PC-9 (cell line): Measurements from ENCODE around the gene FUCA2. TPM values are rescaled to one million over a fixed set of nuclear protein-coding genes. Genes with fewer than 3 reads are reported as not detected.
A peak's percentile ranks its signal among the peaks of the same experiment; 100 is the strongest.

ENCODE experiments used
- BruUV-seq: library from RNA; stranded (reverse); fragments of 400-500 nt; replicated peaks from 2 replicates; lab custom pipeline; 2021; lab: Mats Ljungman, UMichigan
- CTCF ChIA-PET: fragments of 300-600 bp; sonication (Branson Sonifier 250); formaldehyde crosslinking; loops from one replicate; lab custom pipeline; 2022; ENCODE audit warnings: antibody characterized with exemption; lab: Charles Lee
- POLR2A ChIA-PET: fragments of 300-600 bp; sonication (Branson Sonifier 250); formaldehyde crosslinking; loops from one replicate; lab custom pipeline; 2022; ENCODE audit warnings: antibody characterized with exemption; ENCODE audit not compliant: unreplicated experiment; lab: Charles Lee
- DNase-seq, 2 experiments: peaks; one replicate each; pipeline versions ENCODE4 v3.0.0 to v3.0.0-alpha.2; 2015 to 2022; ENCODE audit warnings: mixed read lengths in 1 of 2
- H2AFZ ChIP-seq: fragments of 200-600 bp; sonication (generic); 2 replicates; pipeline ENCODE4 v1.8.1; 2017; ENCODE audit warnings: antibody characterized with exemption
- H3F3A ChIP-seq: fragments of 200-600 bp; sonication (generic); 2 replicates; pipeline ENCODE4 v1.8.1; 2017; ENCODE audit warnings: antibody characterized with exemption, mild to moderate bottlenecking, low read depth; ENCODE audit not compliant: insufficient read depth
- H3K27ac ChIP-seq: fragments of 200-600 bp; sonication (generic); 2 replicates; pipeline ENCODE4 v1.6.1; 2016; ENCODE audit warnings: mixed run types
- H3K27me3 ChIP-seq: fragments of 200-600 bp; sonication (generic); 2 replicates; pipeline ENCODE4 v1.6.1; 2016; ENCODE audit warnings: low read depth, mixed run types; ENCODE audit not compliant: insufficient read depth
- H3K36me3 ChIP-seq: fragments of 200-600 bp; sonication (generic); 2 replicates; pipeline ENCODE4 v1.6.1; 2016; ENCODE audit warnings: low read depth, mixed run types
- H3K4me1 ChIP-seq: fragments of 200-600 bp; sonication (generic); replicated peaks from 2 replicates; pipeline ENCODE4 v1.6.1; 2016; ENCODE audit warnings: mixed run types; ENCODE audit not compliant: insufficient read depth
- H3K4me2 ChIP-seq: fragments of 200-600 bp; sonication (generic); 2 replicates; pipeline ENCODE4 v1.6.1; 2017; ENCODE audit warnings: mixed run types
- H3K4me3 ChIP-seq: fragments of 200-600 bp; sonication (generic); 2 replicates; pipeline ENCODE4 v1.6.1; 2016; ENCODE audit warnings: mixed run types
- H3K79me2 ChIP-seq: fragments of 200-600 bp; sonication (generic); 2 replicates; pipeline ENCODE4 v1.6.1; 2017; ENCODE audit warnings: low read depth, mixed run types
- H3K9me2 ChIP-seq: fragments of 200-600 bp; sonication (generic); 2 replicates; pipeline ENCODE4 v1.8.1; 2017; ENCODE audit warnings: mild to moderate bottlenecking; ENCODE audit not compliant: insufficient read depth
- H3K9me3 ChIP-seq: fragments of 200-600 bp; sonication (generic); 2 replicates; pipeline ENCODE4 v1.8.1; 2016; ENCODE audit warnings: low read depth; ENCODE audit not compliant: insufficient read depth
- H4K20me1 ChIP-seq: fragments of 200-600 bp; sonication (generic); 2 replicates; pipeline ENCODE4 v1.8.1; 2017; ENCODE audit not compliant: insufficient read depth
- EZH2 ChIP-seq: fragments of 200-600 bp; sonication (generic); IDR thresholded peaks from 2 replicates; pipeline ENCODE4 v1.8.0; 2017; ENCODE audit warnings: antibody characterized with exemption, low read depth
- intact Hi-C: fragments of 100-400 bp; cut with micrococcal nuclease; formaldehyde crosslinking; loops from one replicate; pipeline ENCODE4 v1.10.0; 2022; ENCODE audit not compliant: unreplicated experiment
- total RNA-seq: library from RNA; stranded (reverse); gene quantifications from 2 replicates; pipeline ENCODE4 v1.2.3, GENCODE V29; 2021
- TF ChIP-seq, protein P1 (sequence below): fragments of 200-600 bp; sonication (generic); conservative IDR thresholded peaks from 2 replicates; pipeline ENCODE4 v1.6.1; 2017; ENCODE audit warnings: mixed run types, antibody characterized with exemption, mild to moderate bottlenecking, moderate library complexity

Gene FUCA2
- total RNA-seq, 1 experiment from 2014 or later: 74.8 TPM

DNA sequence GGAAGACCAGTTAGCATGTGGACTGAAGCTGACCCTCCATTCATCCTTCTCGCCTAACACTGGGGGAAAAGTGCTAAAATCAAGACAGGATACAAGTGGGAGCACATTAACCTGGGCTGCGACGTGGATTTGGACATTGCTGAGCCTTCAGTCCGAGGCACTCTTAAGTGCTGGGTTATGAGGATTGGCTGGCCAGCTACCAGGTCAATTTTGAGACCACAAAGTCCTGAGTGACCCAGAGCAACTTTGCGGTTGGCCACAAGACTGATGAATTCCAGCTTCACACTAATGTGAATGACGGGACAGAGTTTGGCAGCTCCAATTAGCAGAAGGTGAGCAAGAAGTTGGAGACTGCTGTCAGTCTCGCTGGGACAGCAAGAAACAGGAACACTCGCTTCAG is 20.7 kb downstream of the FUCA2 start:
- Histone ChIP-seq H3K9me2 (no peaks in the 10 kb centered on the region), H3K79me2 (no peaks in the 10 kb centered on the region), H3K4me3 (no peak overlapping the region), H3K27me3 (no peaks in the 10 kb centered on the region), H3K9me3 (no peaks in the 10 kb centered on the region), H3K36me3 (peaks cover 12% of the 10 kb centered on the region; the same call in 1 of the 2 replicates), H3K4me2 (no peak overlapping the region), H4K20me1 (no peaks in the 10 kb centered on the region), H3K4me1 (no peaks in the 10 kb centered on the region), H3F3A (peaks cover 15% of the 10 kb centered on the region; the same call in 1 of the 2 replicates), H2AFZ (no peak overlapping the region), H3K27ac (no peak overlapping the region)
- no peak for DNase-seq
- ChIA-PET CTCF (no interaction called here), POLR2A (no interaction called here)
- TSS peak; percentile 11 for BruUV-seq
- intact Hi-C loops: no loop called here
- TF ChIP-seq, protein P1, sequence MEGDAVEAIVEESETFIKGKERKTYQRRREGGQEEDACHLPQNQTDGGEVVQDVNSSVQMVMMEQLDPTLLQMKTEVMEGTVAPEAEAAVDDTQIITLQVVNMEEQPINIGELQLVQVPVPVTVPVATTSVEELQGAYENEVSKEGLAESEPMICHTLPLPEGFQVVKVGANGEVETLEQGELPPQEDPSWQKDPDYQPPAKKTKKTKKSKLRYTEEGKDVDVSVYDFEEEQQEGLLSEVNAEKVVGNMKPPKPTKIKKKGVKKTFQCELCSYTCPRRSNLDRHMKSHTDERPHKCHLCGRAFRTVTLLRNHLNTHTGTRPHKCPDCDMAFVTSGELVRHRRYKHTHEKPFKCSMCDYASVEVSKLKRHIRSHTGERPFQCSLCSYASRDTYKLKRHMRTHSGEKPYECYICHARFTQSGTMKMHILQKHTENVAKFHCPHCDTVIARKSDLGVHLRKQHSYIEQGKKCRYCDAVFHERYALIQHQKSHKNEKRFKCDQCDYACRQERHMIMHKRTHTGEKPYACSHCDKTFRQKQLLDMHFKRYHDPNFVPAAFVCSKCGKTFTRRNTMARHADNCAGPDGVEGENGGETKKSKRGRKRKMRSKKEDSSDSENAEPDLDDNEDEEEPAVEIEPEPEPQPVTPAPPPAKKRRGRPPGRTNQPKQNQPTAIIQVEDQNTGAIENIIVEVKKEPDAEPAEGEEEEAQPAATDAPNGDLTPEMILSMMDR: no peak
- no peak for TF ChIP-seq EZH2

DNA sequence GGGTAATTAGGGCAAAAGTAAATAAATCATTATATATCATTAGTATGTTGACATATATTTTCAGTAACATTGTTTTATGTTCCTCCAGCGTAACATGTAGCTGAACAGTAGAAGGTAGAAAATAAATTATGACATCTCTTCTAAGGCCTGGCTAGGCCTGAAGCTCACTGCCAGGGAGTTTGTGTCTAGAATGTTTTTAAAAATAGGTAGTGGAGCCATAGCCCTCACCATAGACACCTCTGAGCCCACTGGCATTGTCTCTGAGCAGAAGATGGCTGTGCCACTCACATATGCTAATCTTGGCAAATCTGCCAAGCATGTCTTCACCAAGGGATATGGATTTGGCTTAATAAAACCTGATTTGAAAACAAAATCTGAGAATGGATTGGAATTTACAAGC is 21.3 kb downstream of the FUCA2 start:
- Histone ChIP-seq H3K27ac (no peak overlapping the region), H3F3A (peaks cover 15% of the 10 kb centered on the region; the same call in 1 of the 2 replicates), H3K36me3 (peaks cover 9% of the 10 kb centered on the region; the same call in 1 of the 2 replicates), H3K9me2 (no peaks in the 10 kb centered on the region), H3K27me3 (no peaks in the 10 kb centered on the region), H3K9me3 (no peaks in the 10 kb centered on the region), H3K4me2 (no peak overlapping the region), H3K4me1 (no peaks in the 10 kb centered on the region), H3K79me2 (no peaks in the 10 kb centered on the region), H3K4me3 (no peak overlapping the region), H2AFZ (no peak overlapping the region), H4K20me1 (no peaks in the 10 kb centered on the region)
- CTCF ChIA-PET: no interaction called here
- intact Hi-C loops: no loop called here
- DNase-seq: no peak
- POLR2A ChIA-PET: no interaction called here
- no TSS peak for BruUV-seq
- TF ChIP-seq EZH2: no peak
- TF ChIP-seq, protein P1: no peak

DNA sequence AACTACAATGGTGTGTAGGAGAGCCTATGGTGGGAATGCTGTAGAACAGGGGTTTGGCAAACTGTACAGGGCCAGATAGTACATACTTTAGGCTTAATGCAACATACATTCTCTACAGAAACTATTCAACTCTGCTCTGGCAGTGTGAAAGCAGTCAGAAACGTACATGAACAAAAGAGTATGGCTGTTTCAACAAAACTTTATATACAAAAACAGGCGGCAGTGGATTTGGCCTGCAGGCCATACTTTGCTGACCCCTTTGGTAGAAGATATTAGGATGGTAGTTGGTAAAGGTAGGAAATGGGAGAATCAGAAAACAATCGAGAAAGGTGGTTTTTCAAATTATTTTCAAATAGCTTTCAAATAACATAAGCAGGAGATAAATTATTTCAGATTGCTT is 24.8 kb downstream of the FUCA2 start:
- H3K27me3 ChIP-seq: no peaks in the 10 kb centered on the region
- H3K4me1 ChIP-seq: no peaks in the 10 kb centered on the region
- no peaks in the 10 kb centered on the region for H3K9me2 ChIP-seq
- DNase-seq: no peak
- ChIA-PET POLR2A (no interaction called here), CTCF (no interaction called here)
- H3K4me2 ChIP-seq: no peak overlapping the region
- no peaks in the 10 kb centered on the region for H3K79me2 ChIP-seq
- H4K20me1 ChIP-seq: no peaks in the 10 kb centered on the region
- H3K36me3 ChIP-seq: peaks cover 6% of the 10 kb centered on the region; the same call in 1 of the 2 replicates
- no peak overlapping the region for H2AFZ ChIP-seq
- H3F3A ChIP-seq: no peaks in the 10 kb centered on the region; the same call in 1 of the 2 replicates
- no peak overlapping the region for H3K27ac ChIP-seq
- no peak overlapping the region for H3K4me3 ChIP-seq
- intact Hi-C loops: no loop called here
- TF ChIP-seq, protein P1: no peak
- TF ChIP-seq EZH2: no peak
- H3K9me3 ChIP-seq: no peaks in the 10 kb centered on the region
- BruUV-seq: no TSS peak
